Tibial artery (tissue), 4 donors: ENCODE data around the gene GPR153.

Experiments used
- DNase-seq, 2 donors: peaks; one replicate each; pipeline ENCODE4 v3.0.0-alpha.2; 2019
- H3K27ac ChIP-seq, 2 donors: fragments of 200-600 bp; sonication (generic) in 1 of 2; 1 replicate in 1 of 2; 2 replicates in 1 of 2; pipeline ENCODE4 v1.5.1; 2018 to 2019; ENCODE audit warnings: mild to moderate bottlenecking in 1 of 2
- H3K27me3 ChIP-seq, 2 donors: fragments of 200-600 bp; sonication (generic) in 1 of 2; one replicate each; pipeline versions ENCODE4 v1.5.1 to v1.6.0; 2016 to 2019
- H3K36me3 ChIP-seq, 3 donors: fragments of 200-600 bp; sonication (generic) in 2 of 3; one replicate each; pipeline ENCODE4 v1.5.1; 2016 to 2019; ENCODE audit warnings: mild to moderate bottlenecking in 2 of 3
- H3K4me1 ChIP-seq, 4 donors: fragments of 200-600 bp; sonication (generic) in 2 of 4; 1 replicate in 3 of 4; 2 replicates in 1 of 4; pipeline ENCODE4 v1.5.1; 2016 to 2019
- H3K4me3 ChIP-seq, 2 donors: fragments of 200-600 bp; sonication (generic) in 1 of 2; 1 replicate in 1 of 2; 2 replicates in 1 of 2; pipeline ENCODE4 v1.5.1; 2018 to 2019; ENCODE audit warnings: mild to moderate bottlenecking in 2 of 2
- H3K9me3 ChIP-seq, 3 donors: fragments of 200-600 bp; sonication (generic) in 1 of 3; one replicate each; pipeline ENCODE4 v1.5.1; 2016 to 2019
- CTCF ChIP-seq, 2 experiments: fragments of 200-600 bp in 1 of 2; fragments of 450-650 bp in 1 of 2; IDR thresholded peaks; one replicate each; pipeline ENCODE4 v1.5.1; 2017 to 2019; ENCODE audit warnings: antibody characterized with exemption in 2 of 2, mild to moderate bottlenecking in 1 of 2, moderate library complexity in 1 of 2
- intact Hi-C: fragments of 100-400 bp; cut with DNase I; formaldehyde crosslinking; loops from one replicate; pipeline ENCODE4 v1.15.0; 2023; ENCODE audit warnings: low total_unique reads

The GPR153 gene

GRCh38 chr1:6246497-6247467 is 14.1 kb downstream of the GPR153 start:
- Histone ChIP-seq H3K27ac (no peak overlapping the region), H3K36me3 (no peaks in the 10 kb centered on the region), H3K4me1 (peaks cover 0 to 40% (median 18%) of the 10 kb centered on the region in 4 donors), H3K4me3 (no peak overlapping the region), H3K9me3 (no peaks in the 10 kb centered on the region), H3K27me3 (peaks cover 15 to 96% of the 10 kb centered on the region in 2 donors)
- intact Hi-C loops: loop anchor here (2.0 to 5.0 kb wide), 3 partner anchors 96 to 184 kb away; no protein-coding TSS in a partner anchor
- peak; percentile 97 to 98 for TF ChIP-seq CTCF (IDR thresholded peaks at IDR 0.05)
- peak; percentile 64 to 86 for DNase-seq

- no peaks in the 10 kb centered on the region for H3K9me3 ChIP-seq
- no peak for DNase-seq
- TF ChIP-seq CTCF (IDR thresholded peaks at IDR 0.05): no peak
- intact Hi-C loops: loop anchor here (2.0 to 5.0 kb wide), 3 partner anchors 96 to 184 kb away; no protein-coding TSS in a partner anchor
- H3K27me3 ChIP-seq: peaks cover 15 to 96% of the 10 kb centered on the region in 2 donors
- H3K4me1 ChIP-seq: peaks cover 0 to 42% (median 23%) of the 10 kb centered on the region in 4 donors
- H3K27ac ChIP-seq: no peak overlapping the region
- no peak overlapping the region for H3K4me3 ChIP-seq
- H3K36me3 ChIP-seq: no peaks in the 10 kb centered on the region
Measured at GRCh38 chr1:6245869-6246496, 14.9 kb downstream of the GPR153 start.

GRCh38 chr1:6245086-6245868 is 15.6 kb downstream of the GPR153 start:
- H3K36me3 ChIP-seq: no peaks in the 10 kb centered on the region
- TF ChIP-seq CTCF (IDR thresholded peaks at IDR 0.05): peak; percentile 78 to 87
- H3K27ac ChIP-seq: no peak overlapping the region
- H3K27me3 ChIP-seq: peaks cover 15 to 95% of the 10 kb centered on the region in 2 donors
- peaks cover 0 to 42% (median 23%) of the 10 kb centered on the region in 4 donors for H3K4me1 ChIP-seq
- no peaks in the 10 kb centered on the region for H3K9me3 ChIP-seq
- H3K4me3 ChIP-seq: no peak overlapping the region
- DNase-seq: peak; percentile 60 to 80
- intact Hi-C loops: loop anchor here (5.0 kb wide), 2 partner anchors 97 to 183 kb away; no protein-coding TSS in a partner anchor

GRCh38 chr1:6244401-6245049 is 16.4 kb downstream of the GPR153 start:
- intact Hi-C loops: loop anchor here (5.0 kb wide), 3 partner anchors 98 to 192 kb away; no protein-coding TSS in a partner anchor
- H3K4me1 ChIP-seq: peaks cover 0 to 36% (median 23%) of the 10 kb centered on the region in 4 donors
- TF ChIP-seq CTCF (IDR thresholded peaks at IDR 0.05): no peak

More at GRCh38 chr1:6244401-6245049, 16.4 kb downstream of the GPR153 start:
- no peak overlapping the region for H3K27ac ChIP-seq
- no peaks in the 10 kb centered on the region for H3K36me3 ChIP-seq
- H3K27me3 ChIP-seq: peaks cover 15 to 94% of the 10 kb centered on the region in 2 donors
- no peak for DNase-seq
- no peaks in the 10 kb centered on the region for H3K9me3 ChIP-seq
- no peak overlapping the region for H3K4me3 ChIP-seq
